NCI-H1092 treated with DMSO at 0.1 percent for 48 hours (cell line): ENCODE data around the gene ZNF581.

ENCODE experiments used
- DNase-seq: peaks from one replicate; lab custom pipeline; 2025; lab: John Stamatoyannopoulos, UW

Gene ZNF581

DNA sequence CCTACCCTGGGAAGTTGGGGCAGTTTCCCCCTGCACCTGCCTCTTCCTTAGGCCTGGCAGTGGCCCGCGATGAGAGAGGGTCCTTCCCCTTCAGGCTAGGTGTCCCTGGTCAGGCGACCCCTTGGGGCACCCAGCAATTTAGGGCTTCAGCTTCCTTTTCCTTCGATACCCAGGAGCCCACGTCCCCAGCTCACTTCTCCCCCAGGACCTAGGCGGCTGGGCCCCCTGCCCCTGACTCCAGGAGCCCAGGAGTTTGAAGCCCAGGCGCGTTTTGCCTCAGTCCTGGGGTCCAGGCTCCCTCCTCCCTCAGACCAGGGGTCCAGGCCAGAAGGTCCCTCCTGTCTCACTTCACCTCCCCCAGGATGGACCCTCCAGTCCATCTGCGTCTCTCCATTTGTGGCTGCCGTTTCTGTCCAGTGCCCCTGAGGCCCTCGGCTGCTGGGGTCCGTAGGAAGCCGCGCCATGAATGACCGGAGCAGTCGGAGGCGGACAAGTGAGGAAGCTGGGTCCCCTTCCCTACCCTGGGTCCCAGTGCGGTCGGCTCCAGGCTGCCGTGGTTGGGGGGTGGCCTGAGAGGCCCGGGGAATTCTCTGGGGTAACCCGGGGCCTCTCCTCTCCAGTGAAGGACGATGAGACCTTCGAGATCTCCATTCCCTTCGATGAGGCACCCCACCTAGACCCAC is 5.3 kb downstream of the ZNF581 start:
- no peak for DNase-seq

DNA sequence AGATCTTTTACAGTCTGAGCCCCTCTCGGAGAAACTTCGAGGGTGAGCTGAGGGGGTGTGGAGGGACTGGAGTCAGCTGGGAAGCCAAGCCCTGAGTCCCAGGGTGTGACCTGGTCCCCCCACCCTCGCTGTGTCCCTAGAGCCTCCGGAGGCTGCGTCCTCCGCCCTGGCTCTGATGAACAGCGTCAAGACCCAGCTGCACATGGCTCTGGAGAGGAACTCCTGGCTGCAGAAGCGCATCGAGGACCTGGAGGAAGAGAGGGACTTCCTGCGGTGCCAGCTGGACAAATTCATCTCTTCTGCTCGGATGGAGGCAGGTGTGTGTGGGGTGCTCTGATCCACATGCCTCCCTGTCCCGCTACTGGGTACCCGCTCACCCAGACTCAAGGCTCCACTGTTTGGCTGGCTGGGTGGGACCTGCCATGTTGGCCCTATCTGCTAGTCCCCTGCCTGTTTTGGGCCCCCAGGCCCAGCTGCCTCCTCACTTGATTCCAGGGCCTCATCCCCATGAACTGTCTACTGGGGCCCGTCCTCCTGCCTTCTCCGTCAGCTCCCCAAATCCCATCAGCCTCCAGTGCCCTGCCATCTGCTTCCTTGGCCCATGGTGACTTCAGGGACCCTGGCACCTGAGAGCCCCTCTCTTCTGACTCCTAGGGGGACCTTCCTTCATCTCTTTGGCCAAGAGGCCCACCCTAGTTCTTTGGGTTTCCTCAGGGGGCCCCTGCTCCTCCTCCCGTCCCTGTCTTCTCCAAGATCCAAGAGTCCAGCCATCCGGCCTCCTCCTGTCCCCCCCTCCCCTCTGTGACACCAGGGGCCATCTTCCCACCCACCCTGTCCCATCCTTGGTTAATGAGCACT is 6.0 kb downstream of the ZNF581 start:
- DNase-seq, result no peak

DNA sequence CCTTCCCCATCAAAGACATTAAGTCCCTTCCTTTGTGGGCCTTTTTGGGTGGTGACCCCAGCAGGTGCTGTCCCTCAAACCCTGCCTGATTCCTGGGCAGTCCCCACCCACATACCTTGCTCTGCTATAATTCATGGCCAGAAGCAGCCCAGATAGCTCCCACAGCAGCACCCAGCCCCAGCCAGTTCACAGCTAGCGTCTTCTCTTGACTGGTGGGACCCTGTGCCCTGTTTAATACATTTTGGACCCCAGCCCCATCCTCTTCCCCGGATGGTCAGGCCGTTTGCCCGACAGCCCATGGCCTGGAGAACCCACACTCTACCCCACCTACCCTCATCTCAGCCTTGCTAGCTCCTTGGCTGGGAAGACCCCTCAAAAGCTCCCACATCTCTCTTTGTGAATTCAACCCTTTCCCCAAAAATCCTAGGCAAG is 6.7 kb downstream of the ZNF581 start:
- DNase-seq, result no peak

DNA sequence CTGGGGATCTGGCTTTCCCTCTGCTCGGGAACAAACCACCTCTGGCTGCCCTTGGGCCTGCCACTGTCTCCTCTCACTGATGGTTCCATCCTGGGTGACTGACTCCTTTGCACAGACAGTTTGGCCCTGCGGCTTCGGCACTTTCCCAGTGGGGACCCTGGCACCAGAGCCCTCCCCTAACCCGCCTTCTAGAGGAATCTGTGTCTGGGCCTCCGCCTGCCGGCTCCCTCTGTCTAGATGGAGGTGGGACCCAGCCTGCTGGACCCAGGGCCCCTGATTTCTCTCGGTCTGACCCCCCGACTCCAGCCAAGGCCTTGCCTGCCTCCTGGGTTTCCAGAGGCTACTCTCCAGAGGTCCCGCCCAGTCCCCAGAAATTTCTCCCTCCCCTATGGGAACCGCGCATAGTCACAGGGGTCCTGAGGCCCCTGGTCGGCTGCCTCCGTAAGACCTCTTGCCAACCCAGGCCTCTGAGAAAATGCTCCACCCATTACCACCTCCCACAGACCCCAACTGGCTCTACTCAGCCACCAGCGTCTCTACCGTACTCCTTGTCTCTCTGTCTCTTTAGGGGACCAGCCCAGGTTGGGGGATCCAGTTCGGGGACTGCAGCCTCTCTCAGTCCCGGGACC is 7.3 kb downstream of the ZNF581 start:
- no peak for DNase-seq

DNA sequence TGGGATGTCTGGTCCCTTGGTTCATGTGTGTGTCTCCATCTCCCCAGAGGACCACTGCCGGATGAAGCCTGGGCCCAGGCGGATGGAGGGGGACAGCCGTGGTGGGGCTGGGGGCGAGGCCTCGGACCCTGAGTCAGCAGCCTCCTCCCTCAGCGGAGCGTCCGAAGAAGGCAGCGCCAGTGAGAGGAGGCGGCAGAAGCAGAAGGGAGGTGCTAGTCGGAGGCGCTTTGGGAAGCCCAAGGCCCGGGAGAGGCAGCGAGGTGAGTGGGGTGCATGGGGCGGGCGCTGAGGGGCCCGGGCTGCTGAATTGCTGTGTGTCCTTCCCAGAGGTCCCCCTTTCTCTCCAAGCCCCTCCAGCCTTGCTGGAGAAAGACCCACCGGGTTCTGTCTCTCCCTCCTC is 7.8 kb downstream of the ZNF581 start:
- DNase-seq, result no peak

DNA sequence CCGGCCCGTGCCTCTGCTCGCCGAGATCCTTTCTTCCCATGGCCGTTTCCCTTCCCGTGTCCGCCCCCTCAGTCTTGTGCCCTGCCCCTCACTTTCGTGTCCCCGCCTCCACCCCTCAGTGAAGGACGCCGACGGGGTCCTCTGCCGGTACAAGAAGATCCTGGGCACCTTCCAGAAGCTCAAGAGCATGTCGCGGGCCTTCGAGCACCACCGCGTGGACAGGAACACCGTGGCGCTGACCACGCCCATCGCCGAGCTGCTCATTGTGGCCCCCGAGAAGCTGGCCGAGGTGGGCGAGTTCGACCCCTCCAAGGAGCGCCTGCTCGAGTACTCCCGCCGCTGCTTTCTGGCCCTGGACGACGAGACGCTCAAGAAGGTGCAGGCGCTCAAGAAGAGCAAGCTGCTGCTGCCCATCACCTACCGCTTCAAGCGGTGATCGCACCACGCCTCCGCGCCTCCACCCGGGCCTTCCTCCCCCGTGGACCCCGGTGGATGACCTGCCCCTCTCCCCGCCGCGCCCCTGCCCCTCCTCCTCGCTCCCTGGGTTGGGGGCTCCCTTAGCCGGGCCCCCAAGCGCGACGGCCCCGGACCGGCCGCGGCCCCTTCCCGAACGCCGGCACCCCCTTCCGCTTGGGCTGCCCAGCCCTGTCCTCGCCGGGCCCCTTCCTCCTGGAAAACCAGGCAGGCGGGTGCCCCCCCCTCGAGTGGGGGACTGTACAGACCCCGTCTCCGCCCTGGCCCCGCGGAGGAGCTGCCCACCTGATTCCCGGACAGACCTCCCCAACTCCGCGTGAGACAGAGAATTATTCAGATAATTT is 9.1 kb downstream of the ZNF581 start:
- DNase-seq, result no peak

DNA sequence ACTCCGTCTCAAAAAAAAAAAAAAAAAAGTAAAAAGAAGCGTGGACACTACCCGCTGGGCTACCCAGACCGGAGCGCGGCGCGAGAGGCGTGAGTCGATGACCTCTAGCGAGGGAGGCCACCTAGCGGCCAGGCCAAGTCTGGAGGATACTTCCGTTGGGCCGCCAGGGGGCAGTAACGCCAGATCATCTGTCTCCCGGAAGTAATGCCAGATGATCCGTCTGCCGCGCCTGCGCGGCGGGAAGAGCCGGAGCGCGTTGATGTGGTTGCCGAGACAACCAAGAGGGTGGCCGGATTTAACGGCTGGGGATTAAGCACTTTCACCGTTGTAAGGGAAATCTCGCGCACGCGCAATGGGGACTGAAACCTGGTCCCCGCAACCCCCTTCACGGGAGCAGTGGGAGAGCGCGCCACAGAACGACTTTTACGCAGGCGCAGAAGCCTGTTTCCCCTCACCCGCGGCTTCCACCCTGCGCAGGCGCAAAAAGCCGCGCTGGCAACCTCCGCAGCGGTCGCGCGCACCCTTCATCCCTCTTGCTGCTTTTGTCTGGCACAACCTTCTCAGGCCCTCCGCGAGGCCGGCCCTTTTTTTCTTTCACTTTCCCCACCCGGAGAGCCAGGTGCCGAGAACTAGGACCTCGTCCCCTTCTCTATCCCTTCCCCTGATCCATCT is 10.3 kb downstream of the ZNF581 start:
- DNase-seq, result peak; percentile 96

DNA sequence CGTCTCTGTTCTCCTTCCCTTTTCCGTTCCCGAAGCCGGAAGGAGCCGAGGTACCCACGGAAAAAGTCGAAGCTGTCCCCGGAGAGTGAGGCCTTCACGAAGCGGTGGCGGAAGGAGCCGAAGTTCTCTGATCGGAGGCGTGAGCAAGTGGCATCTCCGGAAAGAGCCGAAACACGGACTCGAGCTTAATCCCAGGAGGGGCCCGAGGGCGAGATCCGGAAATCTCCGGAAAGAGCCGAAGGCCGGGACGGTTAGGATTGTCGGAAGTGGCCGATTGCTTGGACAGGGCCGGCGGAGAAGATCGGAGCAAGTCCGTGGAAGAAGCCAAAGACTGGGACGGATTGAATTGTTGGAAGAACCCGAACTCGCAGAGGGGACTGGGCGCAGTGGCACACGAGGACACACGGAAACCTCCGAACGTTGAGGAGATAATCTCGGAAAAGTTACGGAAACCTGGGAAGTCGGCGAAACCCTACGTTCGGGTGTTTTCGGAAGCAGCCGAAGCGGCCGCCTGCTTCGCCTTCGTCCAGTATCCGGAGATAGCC is 10.9 kb downstream of the ZNF581 start:
- DNase-seq, result peak; percentile 97

DNA sequence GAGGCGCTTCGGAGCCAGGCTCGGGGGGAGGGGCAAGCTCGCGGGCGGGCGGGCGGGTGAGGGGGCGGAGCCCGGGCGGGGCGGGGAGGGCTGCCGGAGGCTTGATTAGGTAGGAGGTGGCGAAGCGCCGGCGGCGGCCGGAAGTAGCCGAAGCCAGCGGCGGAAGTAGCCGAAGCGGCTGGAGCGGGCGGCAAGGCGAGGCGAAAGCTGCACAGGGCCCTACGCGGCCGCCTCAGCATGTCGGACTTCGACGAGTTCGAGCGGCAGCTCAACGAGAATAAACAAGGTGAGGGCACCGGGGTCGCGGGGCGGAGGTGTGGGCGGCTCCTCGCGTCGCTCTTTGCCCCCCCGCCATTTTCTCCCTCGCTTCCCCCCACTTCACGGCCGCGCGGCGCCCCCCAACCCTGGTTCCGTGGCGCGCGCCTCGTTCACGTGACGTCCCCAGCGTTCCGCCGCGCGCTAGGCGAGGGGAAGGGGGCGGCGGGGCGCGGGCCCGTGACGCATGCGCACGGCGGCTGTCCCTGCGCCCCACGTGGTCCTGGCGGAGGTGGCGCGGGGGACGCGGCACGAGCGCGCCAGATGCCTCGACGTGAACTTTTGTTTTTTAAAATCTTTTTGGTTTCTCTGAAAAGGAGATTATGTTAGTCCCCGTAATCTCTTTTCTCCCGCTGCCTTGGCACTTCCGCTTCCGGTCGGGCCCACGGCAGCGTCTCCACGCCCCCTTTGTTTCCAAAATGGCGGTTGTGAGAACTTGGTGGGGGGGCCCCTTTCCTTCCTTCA is 11.6 kb downstream of the ZNF581 start, which contains the start of gene U2AF2:
U2AF2 (plus strand) TSS at position 168 of the 780 bp plus-strand sequence; CDS start at position 238, 70 bp downstream.
- peak; percentile 95 for DNase-seq

DNA sequence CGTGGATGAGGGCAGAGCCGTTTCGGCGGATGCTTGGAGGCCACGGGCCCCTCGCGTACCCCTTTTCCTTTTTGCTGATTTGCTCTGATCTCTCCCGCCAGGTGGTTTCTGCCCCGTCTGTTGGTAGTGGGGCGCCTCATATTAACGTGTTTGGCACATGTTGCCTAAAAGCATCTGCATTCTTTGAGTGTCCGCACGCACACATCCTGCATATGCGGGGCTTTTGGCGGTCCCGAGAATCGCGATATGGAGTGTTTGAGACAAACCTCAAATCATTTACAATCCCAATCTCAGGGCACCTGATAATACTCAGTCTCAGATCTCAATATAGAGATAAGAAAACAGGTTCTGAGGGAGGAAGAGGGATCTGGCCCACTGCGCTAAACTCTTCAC is 12.2 kb downstream of the ZNF581 start:
- DNase-seq, result no peak

DNA sequence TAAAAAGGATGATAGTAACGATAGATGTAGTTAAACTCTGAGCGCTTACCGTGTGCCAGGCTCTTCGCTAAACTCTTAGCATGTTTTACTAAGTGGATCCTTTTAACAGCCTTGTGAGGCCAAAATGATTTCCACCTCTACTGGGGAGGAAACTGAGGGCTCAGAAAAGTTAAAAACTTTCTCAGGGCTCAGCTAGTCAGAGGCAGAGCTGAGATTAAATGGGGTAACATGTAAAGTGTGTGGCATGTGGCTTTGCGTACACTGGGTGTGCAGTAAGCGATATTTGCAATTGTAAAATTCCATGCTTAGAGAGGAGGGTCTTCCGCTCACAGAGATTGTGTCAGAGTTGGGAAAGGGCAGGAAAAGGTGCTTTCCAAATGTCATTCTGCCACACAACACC is 13.1 kb downstream of the ZNF581 start:
- no peak for DNase-seq

DNA sequence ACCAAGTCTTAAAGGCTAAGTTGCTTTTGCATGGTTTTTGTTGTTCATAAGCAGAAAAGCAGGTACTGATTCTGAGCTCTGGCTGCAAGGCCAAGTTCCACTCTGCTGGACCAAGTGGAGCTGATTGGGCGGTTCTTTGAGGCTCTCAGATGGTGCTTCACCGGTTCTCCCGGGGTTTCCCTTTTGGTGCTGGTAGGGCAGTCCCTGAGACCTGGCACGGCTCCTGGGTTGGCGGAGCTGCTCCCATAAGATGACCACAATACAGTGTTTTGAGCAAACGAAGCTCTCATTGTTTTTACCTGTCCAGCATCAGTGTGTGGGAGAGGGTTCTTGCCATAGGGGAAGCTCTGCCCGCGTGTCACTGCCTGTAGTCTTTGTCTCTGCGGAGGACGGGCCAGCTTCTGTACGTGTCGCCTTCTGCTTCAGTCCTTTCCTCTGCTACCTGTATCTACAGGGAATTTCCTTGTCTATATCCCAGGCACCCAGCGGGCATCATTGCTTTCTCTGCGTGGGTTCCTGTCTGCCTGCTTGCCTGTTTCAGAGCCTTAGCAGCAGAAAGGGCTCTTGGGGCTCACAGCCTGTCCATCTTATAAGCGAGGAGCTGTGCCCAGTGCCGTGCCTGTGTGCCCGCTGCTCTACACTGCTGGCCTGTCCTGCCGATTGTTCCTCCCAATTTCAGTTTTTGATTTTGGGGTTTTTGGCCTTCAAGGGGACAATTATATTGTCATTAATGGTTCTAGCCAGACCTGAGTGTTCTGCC is 13.7 kb downstream of the ZNF581 start:
- no peak for DNase-seq

DNA sequence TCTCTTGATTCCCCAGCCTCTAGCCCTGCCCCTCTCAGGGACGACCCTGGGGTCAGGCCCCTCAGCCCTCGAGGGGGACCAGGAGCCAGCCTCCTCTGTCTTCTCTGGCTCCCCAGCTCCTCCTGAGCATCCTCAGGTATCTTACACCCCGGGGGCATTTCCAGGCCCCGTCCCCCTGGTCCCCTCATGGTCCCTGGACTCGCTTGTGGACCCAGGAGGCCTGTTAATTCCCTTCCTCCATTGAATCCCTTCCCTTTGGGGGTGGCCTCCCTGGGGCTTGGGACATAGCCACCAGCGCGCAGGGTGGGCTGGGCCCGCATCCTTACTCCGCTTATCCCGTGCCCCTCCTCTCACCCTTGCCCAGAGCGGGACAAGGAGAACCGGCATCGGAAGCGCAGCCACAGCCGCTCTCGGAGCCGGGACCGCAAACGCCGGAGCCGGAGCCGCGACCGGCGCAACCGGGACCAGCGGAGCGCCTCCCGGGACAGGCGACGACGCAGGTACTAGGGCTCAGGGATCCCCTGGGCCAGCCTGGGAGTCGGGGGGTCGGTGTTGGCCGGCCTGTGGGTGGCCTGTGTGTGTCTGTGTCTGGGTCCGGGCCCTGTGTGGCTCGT is 15.5 kb downstream of the ZNF581 start:
- DNase-seq, result no peak

DNA sequence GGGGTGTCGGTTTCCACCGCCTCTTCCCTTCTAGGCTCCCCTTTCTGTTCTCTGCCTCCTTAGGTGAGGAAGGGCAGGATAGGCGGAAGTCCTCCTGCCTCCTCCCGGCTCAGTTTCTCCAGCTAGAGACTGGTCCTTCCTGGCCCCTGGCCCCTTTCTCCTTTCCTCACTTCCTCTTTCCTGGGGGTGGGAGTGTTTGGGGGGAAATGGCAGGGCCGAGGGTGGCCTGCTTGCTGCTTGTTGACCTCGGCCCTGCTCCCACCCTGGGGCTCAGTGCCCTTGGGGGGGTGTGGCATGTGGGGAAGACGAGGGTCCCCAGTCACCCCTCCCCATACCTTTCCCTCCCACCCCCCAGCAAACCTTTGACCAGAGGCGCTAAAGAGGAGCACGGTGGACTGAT is 16.4 kb downstream of the ZNF581 start:
- no peak for DNase-seq

DNA sequence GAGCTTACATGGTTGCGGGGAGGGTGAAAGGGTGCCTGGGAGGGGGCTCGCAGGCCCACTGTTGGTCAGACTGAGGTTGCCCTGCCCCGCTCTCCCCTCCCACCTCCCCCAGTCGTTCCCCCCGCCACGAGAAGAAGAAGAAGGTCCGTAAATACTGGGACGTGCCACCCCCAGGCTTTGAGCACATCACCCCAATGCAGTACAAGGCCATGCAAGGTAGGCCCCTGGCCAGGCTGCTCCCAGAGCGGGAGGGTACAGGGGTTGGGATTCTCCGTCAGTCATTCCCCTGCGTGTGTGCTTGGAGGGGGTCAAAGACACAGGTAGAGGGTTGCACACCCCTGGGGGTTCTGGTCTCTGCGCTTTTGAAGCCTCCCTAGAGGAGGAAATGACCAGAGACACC is 17.0 kb downstream of the ZNF581 start:
- DNase-seq, result no peak

DNA sequence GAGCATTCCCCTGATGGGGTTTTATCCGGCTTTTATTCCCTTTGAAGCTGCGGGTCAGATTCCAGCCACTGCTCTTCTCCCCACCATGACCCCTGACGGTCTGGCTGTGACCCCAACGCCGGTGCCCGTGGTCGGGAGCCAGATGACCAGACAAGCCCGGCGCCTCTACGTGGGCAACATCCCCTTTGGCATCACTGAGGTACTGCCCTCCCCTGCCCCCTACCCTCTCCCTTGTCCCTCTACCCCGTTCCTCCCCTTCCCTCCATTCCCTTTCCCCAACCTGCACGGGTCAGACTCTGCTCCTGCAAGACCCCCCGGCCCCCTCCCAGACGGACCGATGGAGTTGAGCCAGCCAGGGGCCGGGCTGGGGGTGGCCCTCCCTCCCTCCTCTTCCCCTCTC is 17.5 kb downstream of the ZNF581 start:
- DNase-seq, result no peak

DNA sequence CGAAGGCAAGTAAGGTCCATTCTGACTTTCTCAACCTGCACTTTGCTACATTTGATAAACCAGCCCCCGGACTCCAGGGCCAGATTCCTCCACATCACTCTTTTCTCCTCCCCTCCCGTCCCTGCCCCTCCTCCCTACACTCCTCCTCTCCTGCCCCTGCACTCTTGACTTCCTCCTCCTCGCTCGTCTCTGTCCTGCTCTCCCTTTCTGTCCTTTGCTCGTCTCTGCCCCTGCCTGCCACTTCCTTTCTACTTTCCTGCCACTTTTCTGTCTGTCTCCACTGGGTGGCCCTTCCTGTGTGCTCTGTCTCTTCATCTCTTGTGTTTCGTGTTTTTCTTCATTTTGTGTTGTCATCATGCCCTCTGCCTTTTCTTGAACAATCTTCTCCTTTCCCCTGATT is 18.4 kb downstream of the ZNF581 start:
- no peak for DNase-seq

DNA sequence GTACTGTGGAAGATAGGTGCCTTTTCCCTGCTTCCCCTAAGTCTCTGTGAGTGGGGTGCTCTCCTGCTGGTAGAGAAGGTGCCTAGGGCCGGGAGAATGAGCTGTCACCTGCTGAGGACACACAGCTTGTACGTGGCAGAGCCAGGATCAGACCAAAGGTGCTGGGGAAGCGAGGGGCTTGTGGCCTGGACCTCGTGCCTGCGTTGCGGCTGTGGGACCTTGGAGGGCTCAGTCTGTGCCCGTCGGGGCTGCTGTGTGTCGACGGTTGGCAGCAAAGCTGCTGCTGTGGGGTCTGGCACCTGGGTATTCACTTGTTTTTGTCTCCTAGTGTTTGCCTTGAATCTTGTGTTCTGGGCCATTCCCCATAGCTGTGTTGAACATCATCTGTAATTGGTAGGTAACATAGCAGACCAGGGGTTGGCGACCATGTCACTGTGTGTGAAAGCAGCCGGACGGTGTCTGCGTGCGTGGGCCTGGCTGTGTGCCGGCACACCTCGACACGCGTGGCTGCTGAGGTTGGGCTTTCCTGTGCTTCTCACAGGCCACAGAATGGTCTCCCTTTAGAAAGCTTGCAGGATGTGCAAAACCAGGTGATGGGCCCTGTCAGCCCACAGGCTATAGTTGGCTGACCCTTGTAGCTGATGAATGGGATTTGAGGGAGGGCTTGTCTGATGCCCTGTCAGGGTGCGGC is 20.5 kb downstream of the ZNF581 start:
- no peak for DNase-seq
